22Rv1 (cell line): Measurements from ENCODE around the gene RAET1G.

Source experiments
- ZFX ChIP-seq: fragments of 450-650 bp; IDR thresholded peaks from 2 replicates; pipeline ENCODE4 v1.6.1; 2017; ENCODE audit warnings: antibody characterized with exemption, borderline replicate concordance
- TF ChIP-seq, protein P1 (sequence below): fragments of 450-650 bp; IDR thresholded peaks from 2 replicates; pipeline ENCODE4 v1.5.1; 2017; ENCODE audit warnings: mild to moderate bottlenecking

DNA sequence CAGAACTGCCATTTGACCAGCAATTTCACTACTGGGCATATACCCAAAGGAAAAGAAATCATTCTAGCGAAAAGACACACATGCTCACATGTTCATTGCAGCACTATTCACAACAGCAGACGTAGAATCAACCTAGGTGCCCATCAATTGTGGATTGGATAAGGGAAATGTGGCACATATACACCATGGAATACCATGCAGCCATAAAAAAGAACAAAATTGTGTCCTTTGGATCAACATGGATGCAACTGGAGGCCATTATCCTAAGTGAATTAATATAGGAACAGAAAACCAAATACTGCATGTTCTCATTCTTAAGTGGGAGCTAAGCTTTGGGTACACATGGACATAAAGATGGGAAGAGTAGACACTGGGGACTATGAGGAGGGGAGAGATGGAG is 41.1 kb downstream of the RAET1G start:
- TF ChIP-seq, protein P1, sequence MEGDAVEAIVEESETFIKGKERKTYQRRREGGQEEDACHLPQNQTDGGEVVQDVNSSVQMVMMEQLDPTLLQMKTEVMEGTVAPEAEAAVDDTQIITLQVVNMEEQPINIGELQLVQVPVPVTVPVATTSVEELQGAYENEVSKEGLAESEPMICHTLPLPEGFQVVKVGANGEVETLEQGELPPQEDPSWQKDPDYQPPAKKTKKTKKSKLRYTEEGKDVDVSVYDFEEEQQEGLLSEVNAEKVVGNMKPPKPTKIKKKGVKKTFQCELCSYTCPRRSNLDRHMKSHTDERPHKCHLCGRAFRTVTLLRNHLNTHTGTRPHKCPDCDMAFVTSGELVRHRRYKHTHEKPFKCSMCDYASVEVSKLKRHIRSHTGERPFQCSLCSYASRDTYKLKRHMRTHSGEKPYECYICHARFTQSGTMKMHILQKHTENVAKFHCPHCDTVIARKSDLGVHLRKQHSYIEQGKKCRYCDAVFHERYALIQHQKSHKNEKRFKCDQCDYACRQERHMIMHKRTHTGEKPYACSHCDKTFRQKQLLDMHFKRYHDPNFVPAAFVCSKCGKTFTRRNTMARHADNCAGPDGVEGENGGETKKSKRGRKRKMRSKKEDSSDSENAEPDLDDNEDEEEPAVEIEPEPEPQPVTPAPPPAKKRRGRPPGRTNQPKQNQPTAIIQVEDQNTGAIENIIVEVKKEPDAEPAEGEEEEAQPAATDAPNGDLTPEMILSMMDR = no peak
- no peak for TF ChIP-seq ZFX
